HL-60 (cell line): ENCODE data around the gene MEIOB.

Experiments used
- DNase-seq, 2 experiments: peaks; one replicate each; pipeline ENCODE4 v3.0.0-alpha.2; 2010 to 2020; ENCODE audit warnings: low read depth in 1 of 2, low spot score in 1 of 2
- H3K27ac ChIP-seq: fragments of 250-450 bp; sonication (Bioruptor Pico); replicated peaks from 2 replicates; pipeline ENCODE4 v1.5.1; 2020; ENCODE audit warnings: mild to moderate bottlenecking, moderate library complexity
- H3K27me3 ChIP-seq: fragments of 250-450 bp; sonication (Bioruptor Pico); 2 replicates; pipeline ENCODE4 v1.5.1; 2021; ENCODE audit warnings: mild to moderate bottlenecking, moderate library complexity; ENCODE audit not compliant: insufficient read depth, poor library complexity, severe bottlenecking
- H3K4me3 ChIP-seq: replicated peaks from 2 replicates; pipeline ENCODE4 v1.5.1; 2011; ENCODE audit warnings: mild to moderate bottlenecking, control low read depth, low read length; ENCODE audit not compliant: insufficient read depth
- CTCF ChIP-seq: IDR thresholded peaks from one replicate; pipeline ENCODE4 v1.5.1; 2011; ENCODE audit warnings: low read length, control low read depth, inconsistent platforms; ENCODE audit not compliant: insufficient read depth
- GABPA ChIP-seq: IDR thresholded peaks from 2 replicates; pipeline ENCODE4 v1.6.1; 2012; ENCODE audit warnings: low read depth
- POLR2AphosphoS5 ChIP-seq: IDR thresholded peaks from 2 replicates; pipeline ENCODE4 v1.6.1; 2012; ENCODE audit warnings: low read depth
- REST ChIP-seq: IDR thresholded peaks from 2 replicates; pipeline ENCODE4 v1.6.1; 2012; ENCODE audit warnings: low read depth; ENCODE audit not compliant: insufficient replicate concordance
- SPI1 ChIP-seq: IDR thresholded peaks from 2 replicates; pipeline ENCODE4 v1.6.1; 2012; ENCODE audit warnings: low read depth, mild to moderate bottlenecking, borderline replicate concordance

MEIOB gene

GRCh38 chr16:1862394-1862793, 9.6 kb downstream of the MEIOB start:
- DNase-seq: no peak
- no peak overlapping the region for H3K27ac ChIP-seq
- no peak for TF ChIP-seq REST
- TF ChIP-seq SPI1: no peak
- TF ChIP-seq GABPA: no peak
- no peak for TF ChIP-seq POLR2AphosphoS5
- no peak for TF ChIP-seq CTCF
- peaks cover 32% of the 10 kb centered on the region for H3K27me3 ChIP-seq
- no peak overlapping the region for H3K4me3 ChIP-seq

GRCh38 chr16:1861730-1862129, 10.2 kb downstream of the MEIOB start:
- Histone ChIP-seq H3K27ac (no peak overlapping the region), H3K4me3 (no peak overlapping the region), H3K27me3 (peaks cover 38% of the 10 kb centered on the region)
- no peak for TF ChIP-seq CTCF
- no peak for TF ChIP-seq REST
- no peak for TF ChIP-seq GABPA
- no peak for TF ChIP-seq POLR2AphosphoS5
- DNase-seq: no peak

GRCh38 chr16:1859650-1860049, 12.3 kb downstream of the MEIOB start:
- DNase-seq: no peak
- no peak for TF ChIP-seq GABPA
- no peak for TF ChIP-seq POLR2AphosphoS5
- TF ChIP-seq REST: no peak
- TF ChIP-seq SPI1: no peak
- no peak for TF ChIP-seq CTCF

More at GRCh38 chr16:1859650-1860049, 12.3 kb downstream of the MEIOB start:
- Histone ChIP-seq H3K27ac (no peak overlapping the region), H3K4me3 (no peak overlapping the region), H3K27me3 (peaks cover 38% of the 10 kb centered on the region)
